Endothelial cell of umbilical vein (primary cell): Measurements from ENCODE around the gene OPA3.

Experiments
- JUN ChIP-seq: IDR thresholded peaks from 2 replicates; pipeline ENCODE4 v1.6.1; 2011; ENCODE audit warnings: borderline replicate concordance, low read depth; ENCODE audit not compliant: insufficient read length, insufficient read depth
- POLR2A ChIP-seq: IDR thresholded peaks from 2 replicates; pipeline ENCODE4 v1.6.1; 2012; ENCODE audit warnings: low read depth, mild to moderate bottlenecking, control low read depth, low read length
- TF ChIP-seq, protein P1 (sequence below), 2 donors: IDR thresholded peaks; 1 replicate in 1 of 2; 2 replicates in 1 of 2; pipeline ENCODE4 v1.5.1; 2011; ENCODE audit warnings: low read length in 2 of 2, mild to moderate bottlenecking in 2 of 2, moderate library complexity in 2 of 2, control low read depth in 1 of 2, inconsistent platforms in 1 of 2, low read depth in 1 of 2; ENCODE audit not compliant: insufficient read depth in 1 of 2; ENCODE audit errors: extremely low read depth in 1 of 2

DNA sequence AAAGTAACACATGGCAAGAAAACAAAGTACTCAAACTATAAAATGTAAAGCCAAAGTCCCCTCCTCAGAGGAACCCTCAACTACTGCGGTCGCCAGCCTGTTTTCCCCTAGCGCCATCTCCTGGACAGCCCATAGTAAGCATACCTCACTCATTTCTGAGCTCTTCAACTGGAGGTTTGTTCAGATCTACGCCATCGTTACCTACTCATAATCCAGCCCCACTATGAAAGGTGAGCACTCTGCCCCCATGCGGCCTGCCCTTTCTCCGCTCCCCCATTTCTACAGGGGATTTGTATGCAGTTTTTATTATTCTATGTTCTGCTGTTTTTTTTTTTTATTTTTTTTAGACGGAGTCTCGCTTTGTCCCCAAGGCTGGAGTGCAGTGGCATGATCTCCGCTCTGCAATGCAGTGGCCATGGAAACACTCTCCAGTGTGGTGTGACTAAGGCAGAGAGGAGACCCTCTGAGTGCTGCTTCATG is 26.2 kb downstream of the OPA3 start:
- TF ChIP-seq, protein P1, sequence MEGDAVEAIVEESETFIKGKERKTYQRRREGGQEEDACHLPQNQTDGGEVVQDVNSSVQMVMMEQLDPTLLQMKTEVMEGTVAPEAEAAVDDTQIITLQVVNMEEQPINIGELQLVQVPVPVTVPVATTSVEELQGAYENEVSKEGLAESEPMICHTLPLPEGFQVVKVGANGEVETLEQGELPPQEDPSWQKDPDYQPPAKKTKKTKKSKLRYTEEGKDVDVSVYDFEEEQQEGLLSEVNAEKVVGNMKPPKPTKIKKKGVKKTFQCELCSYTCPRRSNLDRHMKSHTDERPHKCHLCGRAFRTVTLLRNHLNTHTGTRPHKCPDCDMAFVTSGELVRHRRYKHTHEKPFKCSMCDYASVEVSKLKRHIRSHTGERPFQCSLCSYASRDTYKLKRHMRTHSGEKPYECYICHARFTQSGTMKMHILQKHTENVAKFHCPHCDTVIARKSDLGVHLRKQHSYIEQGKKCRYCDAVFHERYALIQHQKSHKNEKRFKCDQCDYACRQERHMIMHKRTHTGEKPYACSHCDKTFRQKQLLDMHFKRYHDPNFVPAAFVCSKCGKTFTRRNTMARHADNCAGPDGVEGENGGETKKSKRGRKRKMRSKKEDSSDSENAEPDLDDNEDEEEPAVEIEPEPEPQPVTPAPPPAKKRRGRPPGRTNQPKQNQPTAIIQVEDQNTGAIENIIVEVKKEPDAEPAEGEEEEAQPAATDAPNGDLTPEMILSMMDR (IDR thresholded peaks at IDR 0.05; ENCODE audit: extremely low read depth in 1 of 2, insufficient read depth in 1 of 2, low read depth in 1 of 2, low read length in 2 of 2) = peak; percentile 70 to 78
- no peak for TF ChIP-seq JUN
- TF ChIP-seq POLR2A = no peak
